NCI-H1436 (cell line): ENCODE data around the gene DPH6.

Experiments
- DNase-seq: peaks from one replicate; lab custom pipeline; 2025; lab: John Stamatoyannopoulos, UW

The DPH6 gene

GRCh38 chr15:35540885-35541284, 5.1 kb downstream of the DPH6 start:
- no peak for DNase-seq

- no peak for DNase-seq
Measured at GRCh38 chr15:35540021-35540420, 5.9 kb downstream of the DPH6 start.

- no peak for DNase-seq
Measured at GRCh38 chr15:35535365-35535916, 10.5 kb downstream of the DPH6 start.

- no peak for DNase-seq
Measured at GRCh38 chr15:35533130-35534110, 12.5 kb downstream of the DPH6 start.

GRCh38 chr15:35530698-35531097, 15.3 kb downstream of the DPH6 start:
- DNase-seq: no peak

GRCh38 chr15:35529784-35530183, 16.2 kb downstream of the DPH6 start:
- no peak for DNase-seq

- DNase-seq: no peak
Measured at GRCh38 chr15:35522061-35522460, 23.9 kb downstream of the DPH6 start.

- peak; percentile 48 for DNase-seq
Measured at GRCh38 chr15:35519541-35520149, 26.3 kb downstream of the DPH6 start.

- DNase-seq: no peak
Measured at GRCh38 chr15:35519052-35519451, 26.9 kb downstream of the DPH6 start.

- DNase-seq: no peak
Measured at GRCh38 chr15:35514759-35515158, 31.2 kb downstream of the DPH6 start.

- DNase-seq: no peak
Measured at GRCh38 chr15:35507932-35508638, 37.9 kb downstream of the DPH6 start.

GRCh38 chr15:35506272-35506870, 39.6 kb downstream of the DPH6 start:
- no peak for DNase-seq

- DNase-seq: no peak
Measured at GRCh38 chr15:35505809-35506208, 40.2 kb downstream of the DPH6 start.

GRCh38 chr15:35505141-35505540, 40.8 kb downstream of the DPH6 start:
- no peak for DNase-seq

- no peak for DNase-seq
Measured at GRCh38 chr15:35499723-35500122, 46.2 kb downstream of the DPH6 start.

GRCh38 chr15:35496585-35496984, 49.4 kb downstream of the DPH6 start:
- DNase-seq: no peak

GRCh38 chr15:35495080-35495479, 50.9 kb downstream of the DPH6 start:
- no peak for DNase-seq

GRCh38 chr15:35491999-35492398, 54.0 kb downstream of the DPH6 start:
- DNase-seq: no peak

GRCh38 chr15:35491173-35491572, 54.8 kb downstream of the DPH6 start:
- no peak for DNase-seq

- DNase-seq: no peak
Measured at GRCh38 chr15:35490511-35490910, 55.5 kb downstream of the DPH6 start.

GRCh38 chr15:35487417-35487816, 58.5 kb downstream of the DPH6 start:
- no peak for DNase-seq

- no peak for DNase-seq
Measured at GRCh38 chr15:35486296-35486695, 59.7 kb downstream of the DPH6 start.
